PC-3 (cell line): ENCODE measurements around the gene MACROD1.

Source experiments
- EZH2 ChIP-seq: fragments of 300-600 bp; sonication (generic); IDR thresholded peaks from one replicate; pipeline ENCODE4 v1.6.1; 2017; ENCODE audit warnings: antibody characterized with exemption, mild to moderate bottlenecking, low read length; ENCODE audit not compliant: unreplicated experiment
- EZH2phosphoT487 ChIP-seq: fragments of 300-600 bp; sonication (generic); IDR thresholded peaks from 2 replicates; pipeline ENCODE4 v1.6.1; 2018; ENCODE audit warnings: mild to moderate bottlenecking, antibody characterized with exemption, low read length, borderline replicate concordance
- TF ChIP-seq, protein P1 (sequence below): fragments of 300-600 bp; sonication (generic); conservative IDR thresholded peaks from 2 replicates; pipeline ENCODE4 v1.5.1; 2017; ENCODE audit warnings: antibody characterized with exemption, low read depth, mild to moderate bottlenecking, low read length

DNA sequence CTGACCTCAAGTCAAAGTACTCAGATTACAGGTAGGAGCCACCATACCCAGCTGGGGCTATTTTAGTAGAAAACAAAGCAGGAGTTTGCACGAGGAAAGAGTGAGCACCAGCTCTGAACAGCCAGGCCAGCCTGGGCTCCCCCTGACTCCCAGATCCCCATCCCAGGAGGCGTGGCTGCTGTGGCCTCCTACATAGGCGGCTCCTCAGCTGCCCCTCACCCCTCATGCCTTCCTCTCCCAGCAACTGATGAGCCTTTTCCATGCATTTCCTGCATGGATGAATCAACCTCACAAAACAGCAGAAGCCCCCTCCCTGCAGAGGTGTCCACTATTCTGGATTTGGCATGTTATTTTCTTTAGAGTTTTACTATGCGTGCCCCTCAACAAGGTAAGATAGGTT, 140.7 kb downstream of the MACROD1 start:
- TF ChIP-seq, protein P1, sequence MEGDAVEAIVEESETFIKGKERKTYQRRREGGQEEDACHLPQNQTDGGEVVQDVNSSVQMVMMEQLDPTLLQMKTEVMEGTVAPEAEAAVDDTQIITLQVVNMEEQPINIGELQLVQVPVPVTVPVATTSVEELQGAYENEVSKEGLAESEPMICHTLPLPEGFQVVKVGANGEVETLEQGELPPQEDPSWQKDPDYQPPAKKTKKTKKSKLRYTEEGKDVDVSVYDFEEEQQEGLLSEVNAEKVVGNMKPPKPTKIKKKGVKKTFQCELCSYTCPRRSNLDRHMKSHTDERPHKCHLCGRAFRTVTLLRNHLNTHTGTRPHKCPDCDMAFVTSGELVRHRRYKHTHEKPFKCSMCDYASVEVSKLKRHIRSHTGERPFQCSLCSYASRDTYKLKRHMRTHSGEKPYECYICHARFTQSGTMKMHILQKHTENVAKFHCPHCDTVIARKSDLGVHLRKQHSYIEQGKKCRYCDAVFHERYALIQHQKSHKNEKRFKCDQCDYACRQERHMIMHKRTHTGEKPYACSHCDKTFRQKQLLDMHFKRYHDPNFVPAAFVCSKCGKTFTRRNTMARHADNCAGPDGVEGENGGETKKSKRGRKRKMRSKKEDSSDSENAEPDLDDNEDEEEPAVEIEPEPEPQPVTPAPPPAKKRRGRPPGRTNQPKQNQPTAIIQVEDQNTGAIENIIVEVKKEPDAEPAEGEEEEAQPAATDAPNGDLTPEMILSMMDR: no peak
- TF ChIP-seq EZH2phosphoT487 (no peak), EZH2 (no peak)
